ENCODE results near the gene TTC23.
"Not testable (repeated sequence)": the region's sequence is repeated elsewhere in the genome, so short reads cannot be mapped to it uniquely, and the experiment has no call there.

TTC23 gene

GRCh38 chr15:99248000-99248715 is 1.2 kb downstream of the TTC23 start:
- DNase-seq: no peak

- DNase-seq: no peak
Measured at GRCh38 chr15:99247062-99247461, 2.3 kb downstream of the TTC23 start.

- DNase-seq: no peak
Measured at GRCh38 chr15:99244306-99244705, 5.1 kb downstream of the TTC23 start.

- DNase-seq: no peak
Measured at GRCh38 chr15:99241752-99242151, 7.6 kb downstream of the TTC23 start.

GRCh38 chr15:99239545-99240198 is 9.7 kb downstream of the TTC23 start:
- DNase-seq: no peak

DNA sequence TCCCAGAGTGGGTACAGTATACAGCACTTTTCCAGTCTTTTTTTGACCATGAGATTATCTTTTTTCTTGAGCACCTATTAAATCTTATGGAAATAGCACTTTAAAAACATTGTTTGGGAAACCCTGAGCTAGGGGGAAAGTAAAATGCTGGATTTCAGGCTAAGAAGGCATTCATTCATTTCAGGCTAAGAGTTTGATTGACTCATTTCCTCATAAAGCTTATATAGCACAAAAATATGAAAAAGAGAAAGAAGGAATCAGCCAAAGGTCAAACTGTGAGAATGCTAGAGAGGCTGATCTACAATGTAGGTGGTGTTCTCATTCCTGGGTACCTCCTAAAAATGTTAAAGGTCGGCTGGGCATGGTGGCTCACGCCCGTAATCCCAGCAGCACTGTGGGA is 10.5 kb downstream of the TTC23 start:
- DNase-seq: no peak

GRCh38 chr15:99234160-99234559 is 15.2 kb downstream of the TTC23 start:
- not testable (repeated sequence) for DNase-seq

DNA sequence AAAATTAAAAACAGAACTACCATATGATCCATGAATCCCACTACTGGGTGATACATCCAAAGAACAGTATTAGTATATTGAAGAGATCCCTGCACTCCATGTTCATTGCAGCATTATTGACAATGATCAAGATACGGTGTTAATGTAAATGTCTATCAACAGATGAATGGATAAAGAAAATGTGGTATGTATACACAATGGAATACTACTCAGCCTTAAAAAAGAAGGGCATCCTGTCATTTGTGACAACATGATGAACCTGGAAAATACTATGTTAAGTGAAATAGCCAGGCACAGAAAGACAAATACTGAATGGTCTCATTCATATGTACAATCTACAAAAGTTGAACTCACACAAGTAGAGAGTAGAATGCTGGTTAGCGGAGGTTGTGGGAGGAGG is 16.6 kb downstream of the TTC23 start:
- no peak for DNase-seq

DNA sequence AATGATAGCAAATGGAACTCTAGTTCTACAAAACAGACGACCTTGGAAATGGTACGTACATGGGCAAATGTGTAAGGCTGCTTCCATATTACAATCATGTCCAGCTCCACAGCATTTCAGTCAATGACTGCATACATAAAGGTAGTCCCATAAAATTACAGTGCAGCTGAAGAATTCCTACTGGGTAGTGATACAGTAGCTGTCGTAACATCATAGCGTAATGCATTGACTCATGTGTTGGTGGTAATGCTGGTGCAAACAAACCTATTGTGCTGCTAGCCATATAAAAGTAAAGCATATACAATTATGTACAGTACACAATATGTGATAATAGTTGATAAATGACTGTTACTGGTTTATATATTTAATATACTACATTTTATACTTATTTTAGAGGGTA is 18.5 kb downstream of the TTC23 start:
- no peak for DNase-seq

DNA sequence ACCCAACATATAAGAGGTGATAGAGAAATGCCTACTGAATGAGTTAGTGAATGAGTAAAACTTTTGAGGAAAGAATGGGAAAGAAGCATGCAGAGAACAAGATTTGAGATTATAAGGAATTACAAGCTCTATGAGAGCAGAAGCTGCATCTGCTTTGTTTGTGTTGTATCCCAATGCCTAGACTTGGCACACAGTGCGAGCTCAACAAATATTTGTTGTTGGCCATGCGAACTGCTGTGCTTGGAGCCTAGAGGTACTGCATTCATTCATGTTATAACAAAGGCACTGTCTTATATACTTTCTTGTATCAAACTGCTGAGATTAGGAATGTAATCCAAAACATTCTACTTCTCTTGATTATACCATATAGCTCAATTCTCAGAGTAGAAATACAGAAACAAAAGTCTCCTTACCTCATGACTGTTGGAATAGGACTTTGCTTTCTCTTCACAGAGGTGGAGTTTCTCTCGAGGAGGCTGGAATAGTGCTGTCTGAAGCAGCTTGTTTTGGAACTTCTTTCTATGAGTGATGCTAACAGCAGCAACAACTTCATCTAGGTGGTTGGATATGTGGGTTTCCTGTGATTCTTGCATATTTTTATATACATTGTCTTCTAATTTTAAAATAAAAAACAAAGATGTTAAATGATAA is 21.1 kb downstream of the TTC23 start:
- DNase-seq: no peak

GRCh38 chr15:99226802-99227201 is 22.6 kb downstream of the TTC23 start:
- DNase-seq: no peak

- no peak for DNase-seq
Measured at GRCh38 chr15:99224372-99225214, 24.8 kb downstream of the TTC23 start.

GRCh38 chr15:99213187-99213811 is 36.1 kb downstream of the TTC23 start:
- DNase-seq: peak; percentile 78

GRCh38 chr15:99212406-99212805 is 37.0 kb downstream of the TTC23 start:
- no peak for DNase-seq

- DNase-seq: no peak
Measured at GRCh38 chr15:99211926-99212325, 37.5 kb downstream of the TTC23 start.

DNA sequence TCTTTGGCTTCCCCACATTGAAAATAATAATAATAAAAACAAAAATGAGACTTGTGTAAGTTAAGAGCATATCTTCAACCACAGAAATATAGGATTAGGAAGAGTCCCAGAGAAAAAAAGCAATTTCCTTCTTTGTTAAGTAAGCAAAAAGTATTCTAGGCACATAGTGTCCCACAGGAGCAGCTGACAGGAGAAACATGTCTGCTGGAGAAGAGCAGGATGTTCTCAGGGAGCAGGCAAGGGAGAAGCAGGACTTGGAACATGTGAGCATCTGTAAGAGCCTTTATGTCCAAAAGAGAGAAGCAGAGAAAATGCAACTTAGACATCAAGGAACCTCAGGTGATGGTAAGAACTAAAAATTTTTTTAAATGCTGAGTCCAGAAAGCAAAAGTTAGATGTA is 39.0 kb downstream of the TTC23 start:
- DNase-seq: no peak

- no peak for DNase-seq
Measured at GRCh38 chr15:99209326-99209725, 40.1 kb downstream of the TTC23 start.

DNA sequence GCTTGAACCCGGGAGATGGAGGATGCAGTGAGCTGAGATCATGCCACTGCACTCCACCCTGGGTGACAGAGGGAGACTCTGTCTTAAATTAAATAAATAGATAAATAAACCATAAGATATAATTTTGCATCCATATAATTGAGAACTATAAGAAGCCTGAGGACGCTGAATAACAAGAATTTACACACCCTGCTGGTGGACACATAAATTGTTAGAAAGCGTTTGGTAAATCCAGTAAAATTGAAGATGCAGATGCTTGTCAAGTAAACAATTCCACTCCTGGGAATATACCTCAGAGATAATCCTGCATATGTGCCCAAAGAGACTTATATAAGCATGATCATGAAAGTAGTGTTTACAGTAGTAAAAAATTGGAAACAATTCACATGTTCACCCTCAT is 41.7 kb downstream of the TTC23 start:
- DNase-seq: no peak

GRCh38 chr15:99202176-99202552 is 47.2 kb downstream of the TTC23 start:
- DNase-seq: no peak

- DNase-seq: no peak
Measured at GRCh38 chr15:99201408-99202175, 47.8 kb downstream of the TTC23 start.

DNA sequence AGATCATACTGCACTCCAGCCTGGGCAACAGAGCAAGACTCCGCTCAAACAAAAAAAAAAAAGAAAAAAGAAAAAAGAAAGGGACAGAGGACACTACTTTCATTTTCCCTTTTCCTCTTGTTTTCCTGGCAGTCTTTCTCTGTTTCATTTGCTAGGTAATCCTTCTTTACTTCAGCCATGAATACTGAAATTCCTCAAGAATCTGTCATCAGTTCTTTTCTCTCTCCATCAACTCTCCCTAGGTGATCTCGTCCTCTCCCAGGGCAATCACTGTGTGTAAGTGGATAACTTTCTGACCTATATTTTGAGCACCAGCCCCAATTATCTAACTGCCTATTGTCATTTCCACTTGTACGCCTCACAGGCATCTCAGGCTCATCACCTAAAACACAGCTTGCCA is 51.5 kb downstream of the TTC23 start:
- no peak for DNase-seq

GRCh38 chr15:99192181-99192580 is 57.2 kb downstream of the TTC23 start:
- DNase-seq: not testable (repeated sequence)
